HG03457 (cell line): Measurements from ENCODE around the gene PPM1H.
"Not testable (repeated sequence)": the region's sequence is repeated elsewhere in the genome, so short reads cannot be mapped to it uniquely, and the experiment has no call there.

ENCODE experiments used
- ATAC-seq: cut with Tn5 transposase; IDR thresholded peaks from one replicate; pipeline ENCODE4 v1.9.1; 2021; ENCODE audit warnings: moderate number of reproducible peaks; ENCODE audit not compliant: unreplicated experiment

PPM1H gene

GRCh38 chr12:62948123-62948522, 13.2 kb upstream of the PPM1H start:
- no peak for ATAC-seq

- ATAC-seq, result no peak
Measured at GRCh38 chr12:62947364-62947763, 12.4 kb upstream of the PPM1H start.

DNA sequence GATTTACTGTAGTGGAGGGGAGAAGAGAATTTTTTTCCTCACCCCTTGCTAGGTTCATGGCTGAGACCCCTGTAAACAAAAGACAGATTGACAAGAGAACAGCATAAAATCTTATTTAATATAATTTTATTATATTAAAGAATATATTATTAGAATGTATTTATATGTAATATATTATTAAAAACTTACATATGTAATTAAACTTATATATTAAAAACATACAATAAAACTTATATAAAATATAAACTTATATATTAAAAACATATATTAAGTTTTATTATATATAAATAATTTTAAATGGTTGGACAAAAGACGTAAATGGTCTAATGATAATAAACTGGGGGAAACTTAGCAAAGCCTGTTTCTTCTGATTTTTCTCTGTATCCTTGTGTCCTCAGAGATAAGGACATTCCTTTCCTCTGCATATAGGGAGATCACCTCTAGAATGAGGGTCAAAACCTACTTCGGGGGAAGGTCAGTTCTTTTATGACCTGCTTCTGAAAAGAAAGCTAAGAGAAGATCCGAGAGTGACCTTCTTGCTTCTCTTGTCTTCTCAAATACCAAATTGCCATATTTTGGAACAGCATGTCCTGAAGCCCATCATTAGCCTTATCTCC, 8.9 kb upstream of the PPM1H start:
- no peak for ATAC-seq

DNA sequence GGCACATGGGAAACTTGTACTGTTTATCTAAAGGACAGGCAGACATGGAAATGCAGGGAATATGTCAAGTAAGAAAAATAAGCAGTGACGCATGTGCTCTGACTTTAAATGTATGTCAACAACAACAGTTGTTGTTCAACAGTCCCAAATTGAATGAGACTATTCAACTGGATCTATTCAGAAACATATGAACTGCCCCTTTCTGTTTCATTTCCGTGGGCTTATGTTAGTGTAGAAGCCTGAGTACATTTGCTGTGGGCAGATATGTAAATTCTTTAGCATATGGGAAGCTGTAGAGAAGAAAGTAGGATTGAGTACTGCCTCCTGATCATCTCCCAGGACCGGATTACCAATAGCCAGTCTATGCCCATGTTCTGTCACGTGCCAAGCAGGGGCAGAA, 7.4 kb upstream of the PPM1H start:
- ATAC-seq, result not testable (repeated sequence)

DNA sequence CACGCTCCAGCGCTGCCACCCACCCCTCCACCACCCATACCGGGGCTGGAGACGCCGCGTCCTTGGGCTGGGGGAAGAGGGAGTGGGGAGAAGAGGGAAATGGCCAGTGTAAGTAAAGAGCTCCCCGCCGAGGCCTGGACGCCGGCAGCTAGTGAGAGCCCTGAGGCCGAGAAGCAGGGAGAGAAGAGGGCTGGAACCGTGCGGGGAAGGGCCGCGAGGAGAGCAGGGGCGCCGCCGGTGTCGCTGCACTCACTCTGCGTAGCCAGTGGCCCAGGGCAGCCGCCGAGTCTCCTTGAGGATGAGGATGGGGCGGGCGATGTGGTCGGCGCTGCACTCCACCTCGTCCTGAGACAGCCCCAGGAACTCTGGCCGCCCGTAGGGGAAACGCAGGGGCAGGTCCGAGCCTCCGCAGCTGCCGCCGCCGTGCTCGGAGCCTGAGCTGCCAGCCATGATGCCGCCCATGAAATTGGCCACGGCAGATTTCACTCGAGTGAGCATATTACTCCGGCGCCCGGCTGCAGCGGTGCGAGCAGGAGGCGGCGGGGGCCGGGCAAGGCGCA, 631 bp downstream of the PPM1H start:
- ATAC-seq, result peak; percentile 26

- ATAC-seq, result no peak
Measured at GRCh38 chr12:62933602-62934238, 1.2 kb downstream of the PPM1H start.

DNA sequence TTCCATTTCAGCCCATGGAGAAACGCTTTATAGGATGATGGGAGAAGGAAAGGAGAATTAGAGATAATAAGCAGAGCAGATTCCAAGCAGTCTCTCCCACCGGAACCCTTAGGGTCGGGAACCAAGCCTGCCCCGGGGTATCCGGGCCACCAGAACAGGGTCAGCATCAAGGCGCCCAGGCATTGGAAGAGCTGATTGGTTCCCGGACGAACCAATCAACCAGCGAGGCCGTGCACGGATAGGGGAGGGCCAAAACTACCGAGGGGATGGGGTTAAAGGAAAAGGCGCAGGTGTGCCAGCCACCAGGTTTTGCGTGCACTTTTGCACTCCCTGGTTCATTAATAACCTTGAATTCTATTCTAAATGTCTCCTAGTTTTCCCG, 1.7 kb downstream of the PPM1H start:
- no peak for ATAC-seq

DNA sequence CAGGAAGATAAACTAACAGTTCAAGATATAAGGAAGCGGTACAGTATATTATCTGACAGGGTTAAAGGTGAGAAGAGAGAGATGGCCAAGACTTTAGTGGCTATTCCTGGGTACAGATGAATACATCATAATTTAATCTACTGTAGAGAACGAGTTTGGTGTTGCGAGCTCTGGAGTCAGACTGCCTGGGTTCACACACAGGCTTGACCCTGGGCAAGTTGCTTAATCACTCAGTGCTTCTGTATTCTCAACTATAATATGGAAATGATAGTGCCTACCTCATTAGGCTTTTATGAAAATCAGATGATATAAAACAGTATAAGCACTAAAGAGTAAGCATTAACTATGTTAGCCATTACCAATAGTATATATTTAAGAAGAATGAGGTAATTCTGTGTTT, 3.5 kb downstream of the PPM1H start:
- ATAC-seq, result no peak

DNA sequence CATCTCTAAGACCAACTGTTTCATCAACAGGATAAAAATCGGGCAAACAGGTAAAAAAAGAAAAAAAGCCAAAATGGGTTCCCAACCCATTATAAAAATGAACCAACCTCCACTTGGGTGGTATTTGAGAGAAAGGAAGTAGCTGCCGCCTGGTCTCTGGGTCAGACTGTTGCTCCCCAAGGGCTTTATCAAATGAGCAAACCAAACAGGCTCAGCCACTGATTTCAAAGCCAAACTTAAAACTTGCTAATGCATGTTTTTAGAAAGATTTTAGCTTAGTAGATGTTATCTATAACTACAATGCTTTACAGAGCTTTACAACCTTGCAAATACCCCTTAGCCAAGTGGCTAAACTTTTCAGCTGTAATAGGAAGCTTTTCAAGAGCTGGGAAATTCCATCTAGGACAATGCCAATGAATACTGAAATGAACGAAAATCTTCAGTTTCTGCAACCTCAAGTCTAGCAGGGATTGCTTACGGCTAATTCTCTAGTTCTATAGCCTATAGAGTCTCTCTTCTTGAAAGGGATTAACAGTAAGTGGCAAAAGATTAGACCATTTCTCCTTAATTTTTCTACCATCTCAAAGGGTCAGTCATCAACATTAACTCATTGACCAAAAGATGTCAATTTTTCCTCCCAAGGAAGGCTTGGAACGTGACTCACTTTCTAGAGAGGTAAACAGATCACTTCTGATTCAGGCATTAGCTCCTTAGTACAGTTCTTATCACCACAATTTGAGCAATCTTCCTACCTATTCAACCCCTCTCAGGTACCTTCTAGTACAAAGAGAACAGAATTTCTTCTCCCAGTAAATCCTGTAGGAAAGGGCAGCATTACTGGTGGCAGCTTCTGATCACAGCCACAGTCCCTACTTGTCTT, 4.2 kb downstream of the PPM1H start:
- ATAC-seq, result no peak

DNA sequence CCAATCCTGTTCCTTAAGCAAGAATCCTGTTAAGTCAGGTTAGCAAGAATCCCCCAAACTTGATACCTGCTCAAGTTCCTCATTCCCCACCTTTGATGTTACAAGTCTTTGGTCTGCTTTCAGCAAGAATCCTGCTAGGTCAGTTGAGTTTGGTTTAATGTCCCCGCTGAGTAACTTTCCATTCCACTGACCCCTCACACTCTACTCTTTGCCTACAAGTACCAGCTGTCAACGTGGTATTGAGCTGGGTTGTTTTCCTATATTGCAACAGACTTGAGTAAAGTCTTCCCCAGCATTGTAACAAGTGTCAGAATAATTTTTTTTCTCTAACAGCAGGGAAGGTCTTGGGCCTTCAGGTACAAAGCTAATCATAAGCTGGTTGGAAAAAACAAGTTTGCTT, 6.3 kb downstream of the PPM1H start:
- ATAC-seq, result no peak

- no peak for ATAC-seq
Measured at GRCh38 chr12:62925680-62926079, 9.3 kb downstream of the PPM1H start.

DNA sequence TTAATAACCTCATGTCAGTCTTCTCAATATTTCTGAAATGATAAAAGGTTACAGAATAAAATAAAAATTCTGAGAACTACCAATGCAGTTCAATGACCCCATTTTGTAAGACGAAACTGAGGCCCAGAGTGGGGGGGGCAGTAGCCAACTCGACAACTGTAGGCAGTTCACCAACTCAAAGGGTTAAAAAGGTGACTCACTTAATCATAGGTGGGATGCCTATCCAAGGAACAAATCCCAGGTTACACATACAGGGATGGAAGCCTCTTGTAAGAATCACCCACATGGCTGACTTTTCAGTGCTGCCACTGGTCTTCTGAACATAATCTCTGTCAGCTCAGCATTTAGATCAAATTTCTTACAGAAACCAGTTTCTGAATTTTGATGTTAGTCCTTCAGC, 10.9 kb downstream of the PPM1H start:
- ATAC-seq, result no peak

DNA sequence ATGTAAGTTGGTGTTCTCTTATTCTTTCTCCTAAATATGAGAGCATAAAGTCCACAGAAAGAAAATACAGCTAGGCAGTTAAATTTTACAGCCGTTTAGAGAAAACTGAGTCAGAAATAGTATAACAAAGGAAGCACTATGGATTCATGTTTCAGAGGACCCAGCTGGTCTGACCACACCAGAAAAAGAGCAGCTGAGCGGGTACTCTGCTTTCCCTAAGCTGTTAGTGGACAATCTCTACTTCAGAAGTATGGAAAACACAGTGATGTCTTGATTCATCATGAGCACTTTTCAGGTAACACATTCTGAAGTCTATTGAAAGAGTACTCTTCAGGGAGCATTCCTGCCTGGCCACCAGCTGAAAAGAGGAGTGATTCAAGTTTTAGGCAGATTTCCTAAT, 12.4 kb downstream of the PPM1H start:
- ATAC-seq, result no peak

DNA sequence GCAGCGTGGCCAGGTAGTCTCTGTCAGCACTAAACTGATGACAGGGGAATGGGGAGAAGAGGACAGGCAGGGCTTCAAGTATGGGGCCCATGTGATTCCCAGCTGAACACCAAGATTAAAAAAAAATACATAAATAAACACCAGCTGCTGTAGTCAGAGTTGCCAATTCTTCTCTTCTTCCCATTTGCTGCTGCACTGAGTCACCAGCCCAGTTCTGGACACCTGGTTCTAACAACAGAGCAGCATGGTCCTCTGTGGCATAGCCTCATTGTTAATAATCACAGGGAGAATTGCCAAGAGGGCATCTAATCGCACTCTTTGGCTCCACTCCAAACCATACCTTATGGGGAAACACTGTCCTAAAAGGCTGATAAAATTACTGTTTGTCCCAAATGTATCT, 15.1 kb downstream of the PPM1H start:
- no peak for ATAC-seq

DNA sequence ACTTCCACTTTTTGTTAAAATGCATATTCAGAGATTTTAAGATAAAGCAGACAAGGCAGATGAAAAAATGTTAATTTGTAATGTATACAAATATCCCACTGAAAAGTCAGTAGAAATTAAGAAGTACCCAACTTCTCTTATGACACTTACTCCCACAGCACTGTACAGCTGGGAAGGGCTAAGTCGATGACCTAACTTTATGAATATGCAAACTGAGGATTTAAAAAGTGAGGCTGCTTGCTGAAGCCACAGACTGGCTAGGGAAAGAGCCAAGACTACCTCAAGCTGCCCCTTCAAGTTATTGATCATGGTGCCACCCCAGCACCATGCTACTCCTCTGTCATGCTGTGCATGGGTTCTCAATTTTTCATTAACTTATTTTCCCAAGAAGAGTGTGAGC, 17.0 kb downstream of the PPM1H start:
- no peak for ATAC-seq

DNA sequence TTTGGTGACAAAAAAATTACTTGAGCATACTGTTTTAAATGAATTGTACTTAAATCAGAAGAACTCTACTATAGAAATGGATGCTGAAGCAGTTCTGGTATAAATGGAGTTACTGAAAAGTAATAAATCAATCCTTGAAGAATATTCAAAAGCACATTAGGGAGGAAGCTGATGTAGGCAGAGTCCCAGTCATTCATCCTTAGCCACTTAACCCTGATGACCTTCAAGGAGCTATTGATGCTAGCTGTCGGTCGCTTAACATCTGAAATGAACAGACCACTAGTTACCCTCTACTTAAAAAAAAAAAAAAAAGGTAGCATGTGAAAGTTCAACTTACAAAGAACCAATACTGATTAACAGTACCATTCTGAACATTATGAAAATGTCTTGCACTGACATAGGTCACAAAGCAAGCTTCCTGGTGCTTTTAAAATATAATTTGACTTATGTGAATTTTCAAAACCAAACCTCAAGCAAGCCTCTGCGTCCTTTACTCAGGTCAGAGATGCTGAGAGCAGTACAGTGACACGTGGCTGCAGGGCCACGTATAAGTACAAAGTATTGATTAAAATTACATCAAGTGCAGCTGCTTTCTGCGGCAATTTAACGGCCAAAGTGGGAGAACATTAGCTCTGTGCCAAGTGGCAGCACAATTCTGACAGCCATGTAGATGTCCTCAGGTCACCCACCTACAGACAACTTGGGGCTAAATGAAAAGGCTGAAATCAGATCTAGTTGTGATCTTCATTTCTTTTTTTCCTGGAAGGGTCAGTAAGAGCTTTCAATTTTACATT, 18.1 kb downstream of the PPM1H start:
- no peak for ATAC-seq

- ATAC-seq, result no peak
Measured at GRCh38 chr12:62915204-62915529, 19.8 kb downstream of the PPM1H start.

- ATAC-seq, result no peak
Measured at GRCh38 chr12:62914443-62915203, 20.3 kb downstream of the PPM1H start.

GRCh38 chr12:62913380-62913779, 21.6 kb downstream of the PPM1H start:
- no peak for ATAC-seq

GRCh38 chr12:62912644-62913043, 22.3 kb downstream of the PPM1H start:
- ATAC-seq, result no peak
